ENCODE results near the gene VWA3B. TPM values are rescaled to one million over a fixed set of nuclear protein-coding genes. Genes with fewer than 3 reads are reported as not detected.
A peak's percentile ranks its signal among the peaks of the same experiment; 100 is the strongest.
"Not testable (repeated sequence)": the region's sequence is repeated elsewhere in the genome, so short reads cannot be mapped to it uniquely, and the experiment has no call there.

The VWA3B gene
- total RNA-seq, 1 donor from 2014 or later, result not detected

DNA sequence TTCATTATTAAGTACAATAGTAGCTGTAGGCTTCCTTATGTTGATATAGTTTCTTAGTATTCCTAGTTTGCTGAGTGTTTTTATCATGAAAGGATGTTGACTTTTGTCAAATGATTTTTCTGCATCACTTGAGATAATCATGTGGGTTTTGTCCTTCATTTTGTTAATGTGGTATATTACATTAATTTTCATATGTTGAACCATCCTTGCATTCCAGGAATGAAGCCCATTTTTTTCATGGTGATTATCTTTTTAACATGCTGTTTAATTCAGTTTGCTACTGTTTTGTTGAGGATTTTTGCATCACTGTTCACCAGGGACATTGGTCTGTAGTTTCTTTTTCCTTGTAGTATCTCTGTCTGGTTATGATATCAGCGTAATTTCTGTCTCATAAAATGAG is 176.4 kb downstream of the VWA3B start:
- peaks cover 31% of the 10 kb centered on the region for H3K9me3 Mint-ChIP-seq
- H3K4me1 Mint-ChIP-seq, result no peaks in the 10 kb centered on the region
- TF ChIP-seq, protein P1, sequence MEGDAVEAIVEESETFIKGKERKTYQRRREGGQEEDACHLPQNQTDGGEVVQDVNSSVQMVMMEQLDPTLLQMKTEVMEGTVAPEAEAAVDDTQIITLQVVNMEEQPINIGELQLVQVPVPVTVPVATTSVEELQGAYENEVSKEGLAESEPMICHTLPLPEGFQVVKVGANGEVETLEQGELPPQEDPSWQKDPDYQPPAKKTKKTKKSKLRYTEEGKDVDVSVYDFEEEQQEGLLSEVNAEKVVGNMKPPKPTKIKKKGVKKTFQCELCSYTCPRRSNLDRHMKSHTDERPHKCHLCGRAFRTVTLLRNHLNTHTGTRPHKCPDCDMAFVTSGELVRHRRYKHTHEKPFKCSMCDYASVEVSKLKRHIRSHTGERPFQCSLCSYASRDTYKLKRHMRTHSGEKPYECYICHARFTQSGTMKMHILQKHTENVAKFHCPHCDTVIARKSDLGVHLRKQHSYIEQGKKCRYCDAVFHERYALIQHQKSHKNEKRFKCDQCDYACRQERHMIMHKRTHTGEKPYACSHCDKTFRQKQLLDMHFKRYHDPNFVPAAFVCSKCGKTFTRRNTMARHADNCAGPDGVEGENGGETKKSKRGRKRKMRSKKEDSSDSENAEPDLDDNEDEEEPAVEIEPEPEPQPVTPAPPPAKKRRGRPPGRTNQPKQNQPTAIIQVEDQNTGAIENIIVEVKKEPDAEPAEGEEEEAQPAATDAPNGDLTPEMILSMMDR (IDR thresholded peaks at IDR 0.05), result no peak
- no peak overlapping the region for H3K4me3 Mint-ChIP-seq
- ATAC-seq (ENCODE audit: low read depth) (no peak), DNase-seq (no peak)
- intact Hi-C loops (cut with micrococcal nuclease), result no loop called here
- CTCF ChIA-PET, result no interaction called here
- no peak overlapping the region for H3K27ac Mint-ChIP-seq
- POLR2A ChIA-PET, result no interaction called here
- peaks cover 8% of the 10 kb centered on the region for H3K27me3 Mint-ChIP-seq
- H3K36me3 Mint-ChIP-seq (ENCODE audit: low read depth), result peaks cover 9% of the 10 kb centered on the region

DNA sequence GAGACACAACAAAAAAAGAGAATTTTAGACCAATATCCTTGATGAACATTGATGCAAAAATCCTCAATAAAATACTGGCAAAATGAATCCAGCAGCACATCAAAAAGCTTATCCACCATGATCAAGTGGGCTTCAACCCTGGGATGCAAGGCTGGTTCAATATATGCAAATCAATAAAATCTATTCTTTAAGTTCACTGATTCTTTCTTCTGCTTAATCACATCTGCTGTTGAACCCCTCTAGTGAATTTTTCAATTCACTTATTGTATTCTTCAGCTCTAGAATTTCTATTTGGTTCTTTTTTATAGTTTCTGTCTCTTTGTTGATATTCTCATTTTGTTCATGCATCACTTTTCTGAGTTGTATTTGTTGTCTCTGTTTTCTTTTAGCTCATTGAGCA is 181.3 kb downstream of the VWA3B start:
- H3K4me1 Mint-ChIP-seq; DNase-seq; H3K36me3 Mint-ChIP-seq (ENCODE audit: low read depth); ATAC-seq (ENCODE audit: low read depth); POLR2A ChIA-PET; H3K27me3 Mint-ChIP-seq; H3K4me3 Mint-ChIP-seq; H3K27ac Mint-ChIP-seq; intact Hi-C loops (cut with micrococcal nuclease): not testable (repeated sequence)
- H3K9me3 Mint-ChIP-seq, result peaks cover 16% of the 10 kb centered on the region
- CTCF ChIA-PET, result interaction anchor here (0.6 to 3.8 kb wide), 10 partner anchors 9 to 527 kb away, joined by 3 to 35 read pairs (median 6); no protein-coding TSS in a partner anchor

DNA sequence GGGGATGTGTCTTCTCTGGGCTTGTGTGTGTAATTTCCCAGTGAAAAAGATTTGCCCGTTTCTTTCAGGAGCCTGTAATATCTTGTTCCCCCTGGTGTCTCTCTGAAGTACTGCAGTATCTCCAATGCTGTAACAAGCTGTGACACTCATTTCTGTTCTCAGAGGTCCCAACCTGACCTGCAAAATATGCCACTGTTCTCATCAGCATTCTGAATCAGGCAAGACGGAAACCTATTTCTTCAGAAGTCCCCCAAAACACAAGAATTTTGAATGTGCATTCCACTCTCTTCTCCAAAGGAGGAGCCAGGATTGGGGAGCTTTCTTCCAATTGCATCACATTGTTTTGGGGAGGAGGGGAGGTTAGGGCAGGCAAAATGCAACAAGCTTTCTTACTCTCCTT is 182.3 kb downstream of the VWA3B start:
- Mint-ChIP-seq H3K27ac (no peak overlapping the region), H3K4me1 (no peaks in the 10 kb centered on the region), H3K27me3 (peaks cover 7% of the 10 kb centered on the region), H3K36me3 (ENCODE audit: low read depth) (no peaks in the 10 kb centered on the region), H3K9me3 (peaks cover 9% of the 10 kb centered on the region), H3K4me3 (no peak overlapping the region)
- no peak for DNase-seq
- POLR2A ChIA-PET, result interaction anchor here (1.0 kb wide), 1 partner anchor 255 kb away, joined by 3 read pairs; no protein-coding TSS in a partner anchor
- peak; percentile 75 for ATAC-seq (ENCODE audit: low read depth)
- TF ChIP-seq, protein P1 (IDR thresholded peaks at IDR 0.05), result no peak
- intact Hi-C loops (cut with micrococcal nuclease), result loop anchor here (1.0 kb wide), 2 partner anchors 463 to 529 kb away; no protein-coding TSS in a partner anchor
- CTCF ChIA-PET, result interaction anchor here (0.6 to 3.8 kb wide), 15 partner anchors 10 to 571 kb away, joined by 3 to 35 read pairs (median 6); no protein-coding TSS in a partner anchor

DNA sequence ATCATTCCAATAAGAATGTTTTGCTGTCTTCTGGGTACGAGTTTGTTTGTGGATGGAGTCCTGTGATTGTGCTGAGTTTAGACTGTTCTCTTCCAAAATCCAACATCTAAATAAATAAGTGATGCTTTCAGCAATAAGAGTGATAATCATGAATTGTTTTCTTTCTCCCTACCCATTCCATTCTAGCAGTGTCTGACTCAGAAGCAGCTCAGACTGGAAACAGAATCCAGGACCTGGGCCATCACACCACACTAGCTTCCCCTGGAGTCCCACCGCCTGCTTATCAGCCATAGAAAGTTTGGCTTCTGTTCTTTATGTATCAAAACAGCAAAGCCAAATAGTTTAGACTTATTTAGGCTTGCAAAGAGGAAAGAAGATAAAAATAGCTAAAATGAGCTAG is 182.9 kb downstream of the VWA3B start:
- TF ChIP-seq, protein P1 (IDR thresholded peaks at IDR 0.05), result no peak
- Mint-ChIP-seq H3K27ac (no peak overlapping the region), H3K4me3 (no peak overlapping the region), H3K4me1 (no peaks in the 10 kb centered on the region), H3K9me3 (peaks cover 4% of the 10 kb centered on the region), H3K27me3 (peaks cover 7% of the 10 kb centered on the region), H3K36me3 (ENCODE audit: low read depth) (no peaks in the 10 kb centered on the region)
- intact Hi-C loops (cut with micrococcal nuclease), result loop anchor here (1.0 kb wide), 2 partner anchors 464 to 530 kb away; no protein-coding TSS in a partner anchor
- CTCF ChIA-PET, result interaction anchor here (0.6 to 3.8 kb wide), 15 partner anchors 10 to 572 kb away, joined by 3 to 35 read pairs (median 6); no protein-coding TSS in a partner anchor
- DNase-seq (no peak), ATAC-seq (ENCODE audit: low read depth) (no peak)
- POLR2A ChIA-PET, result interaction anchor here (1.0 kb wide), 1 partner anchor 256 kb away, joined by 3 read pairs; no protein-coding TSS in a partner anchor

DNA sequence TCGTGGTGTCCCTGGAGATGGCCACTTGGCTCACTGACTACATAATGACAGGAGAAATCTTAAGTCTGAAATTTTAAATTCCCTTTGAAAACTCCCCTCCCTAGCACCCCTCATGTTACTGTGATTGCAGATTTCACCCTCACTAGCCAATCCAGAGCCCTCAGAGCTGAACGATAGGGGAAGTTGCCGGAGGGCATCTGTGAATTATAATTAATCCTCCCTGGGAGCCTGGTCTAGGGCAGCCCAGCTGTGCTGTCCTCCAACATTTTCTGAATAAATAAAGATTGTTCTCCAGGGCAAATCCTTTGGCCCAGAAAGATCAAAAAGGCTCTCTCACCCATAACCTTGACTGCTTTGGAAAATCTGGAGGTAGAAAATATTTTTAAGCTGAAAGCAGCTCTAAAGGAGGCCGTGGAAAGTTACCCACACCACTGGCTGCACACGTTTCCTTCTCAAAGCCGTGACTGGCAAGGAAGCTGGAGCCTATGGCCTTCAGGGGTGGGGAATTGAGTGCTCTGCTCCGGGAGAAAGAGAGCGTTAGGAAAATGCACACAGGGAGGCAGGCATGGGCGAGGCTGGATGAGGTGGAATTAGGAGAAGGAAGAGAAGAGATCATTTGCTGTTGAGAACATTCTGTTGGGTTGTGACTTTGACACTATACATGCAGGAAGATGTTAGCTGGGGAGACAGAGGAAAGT is 190.3 kb downstream of the VWA3B start:
- H3K27ac Mint-ChIP-seq, result no peak overlapping the region
- no peak for ATAC-seq (ENCODE audit: low read depth)
- TF ChIP-seq, protein P1 (IDR thresholded peaks at IDR 0.05), result no peak
- no peaks in the 10 kb centered on the region for H3K4me1 Mint-ChIP-seq
- H3K36me3 Mint-ChIP-seq (ENCODE audit: low read depth), result no peaks in the 10 kb centered on the region
- ChIA-PET POLR2A (no interaction called here), CTCF (no interaction called here)
- peaks cover 33% of the 10 kb centered on the region for H3K27me3 Mint-ChIP-seq
- intact Hi-C loops (cut with micrococcal nuclease), result no loop called here
- DNase-seq, result no peak
- H3K9me3 Mint-ChIP-seq, result peaks cover 3% of the 10 kb centered on the region
- H3K4me3 Mint-ChIP-seq, result no peak overlapping the region

Data from activated B cell treated with CpG ODN at 0.5 μM for 24 hours (primary cell).